ENCODE data around the gene TOX2. TPM values are rescaled to one million over a fixed set of nuclear protein-coding genes. Genes with fewer than 3 reads are reported as not detected.

Gene TOX2
- total RNA-seq, 1 experiment from 2014 or later, result 117 TPM

GRCh38 chr20:43942201-43942590, 27.5 kb downstream of the TOX2 start:
- intact Hi-C loops (cut with micrococcal nuclease; ENCODE audit: unreplicated experiment), result no loop called here
- Histone ChIP-seq H3K27me3 (replicated peaks; ENCODE audit: insufficient read depth, low read depth, low read length, poor library complexity) (no peaks in the 10 kb centered on the region), H3K4me3 (ENCODE audit: low read depth, low read length, poor library complexity, severe bottlenecking) (no peak overlapping the region), H3K4me1 (ENCODE audit: insufficient read depth, low read length, poor library complexity, severe bottlenecking) (peaks cover 93% of the 10 kb centered on the region), H3K9me3 (ENCODE audit: low read depth, low read length, poor library complexity, severe bottlenecking) (no peaks in the 10 kb centered on the region), H3K36me3 (ENCODE audit: insufficient read depth, low read length, poor library complexity, severe bottlenecking) (no peaks in the 10 kb centered on the region), H3K27ac (ENCODE audit: low read depth, low read length, poor library complexity, severe bottlenecking) (peak overlapping the region; percentile 77)
- TF ChIP-seq, protein P1, sequence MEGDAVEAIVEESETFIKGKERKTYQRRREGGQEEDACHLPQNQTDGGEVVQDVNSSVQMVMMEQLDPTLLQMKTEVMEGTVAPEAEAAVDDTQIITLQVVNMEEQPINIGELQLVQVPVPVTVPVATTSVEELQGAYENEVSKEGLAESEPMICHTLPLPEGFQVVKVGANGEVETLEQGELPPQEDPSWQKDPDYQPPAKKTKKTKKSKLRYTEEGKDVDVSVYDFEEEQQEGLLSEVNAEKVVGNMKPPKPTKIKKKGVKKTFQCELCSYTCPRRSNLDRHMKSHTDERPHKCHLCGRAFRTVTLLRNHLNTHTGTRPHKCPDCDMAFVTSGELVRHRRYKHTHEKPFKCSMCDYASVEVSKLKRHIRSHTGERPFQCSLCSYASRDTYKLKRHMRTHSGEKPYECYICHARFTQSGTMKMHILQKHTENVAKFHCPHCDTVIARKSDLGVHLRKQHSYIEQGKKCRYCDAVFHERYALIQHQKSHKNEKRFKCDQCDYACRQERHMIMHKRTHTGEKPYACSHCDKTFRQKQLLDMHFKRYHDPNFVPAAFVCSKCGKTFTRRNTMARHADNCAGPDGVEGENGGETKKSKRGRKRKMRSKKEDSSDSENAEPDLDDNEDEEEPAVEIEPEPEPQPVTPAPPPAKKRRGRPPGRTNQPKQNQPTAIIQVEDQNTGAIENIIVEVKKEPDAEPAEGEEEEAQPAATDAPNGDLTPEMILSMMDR (conservative IDR thresholded peaks at IDR 0.05; ENCODE audit: low read depth, low read length), result no peak
- no peak for TF ChIP-seq EZH2 (IDR thresholded peaks at IDR 0.05; ENCODE audit: borderline replicate concordance, low read depth, low read length, poor library complexity, severe bottlenecking)
- BruUV-seq (replicated peaks), result no TSS peak
- CTCF ChIA-PET, result no interaction called here
- no peak for DNase-seq (ENCODE audit: low spot score)
- POLR2A ChIA-PET (ENCODE audit: low non-redundant PET), result interaction anchor here (0.5 kb wide), 1 partner anchor 250 kb away, joined by 5 read pairs; no protein-coding TSS in a partner anchor

DNA sequence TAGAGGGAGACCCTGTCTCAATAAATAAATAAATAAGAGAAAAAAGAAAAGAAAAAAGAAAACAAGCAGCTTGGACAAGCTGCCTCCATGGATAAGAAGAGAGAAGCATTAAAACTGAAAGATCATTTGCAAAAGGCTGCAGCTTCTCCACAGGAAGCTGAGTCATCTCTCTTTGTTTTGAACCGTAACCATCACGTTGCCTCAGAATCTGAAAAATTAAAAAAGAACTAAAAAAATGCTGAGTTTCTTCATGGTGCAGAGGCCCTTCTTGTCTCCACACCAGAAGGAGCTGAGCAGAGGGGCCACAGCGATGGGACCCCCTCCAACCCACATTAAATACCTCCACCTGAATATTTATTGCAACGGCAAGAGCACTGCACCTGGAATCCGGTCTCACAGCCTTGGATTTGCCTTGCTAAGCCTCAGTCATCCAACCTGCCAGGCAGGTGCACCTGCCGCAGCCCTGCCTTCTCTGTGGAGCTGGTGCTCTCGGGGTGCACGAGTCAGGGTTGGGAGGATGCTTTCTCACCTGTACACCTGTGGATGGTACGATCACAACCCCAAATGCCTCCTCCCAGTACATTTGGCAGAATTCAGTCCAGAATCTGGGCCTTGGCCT, 28.1 kb downstream of the TOX2 start:
- H3K9me3 ChIP-seq (ENCODE audit: low read depth, low read length, poor library complexity, severe bottlenecking), result no peaks in the 10 kb centered on the region
- ChIA-PET CTCF (no interaction called here), POLR2A (ENCODE audit: low non-redundant PET) (interaction anchor here (0.7 kb wide), 1 partner anchor 8 kb away, joined by 3 read pairs; no protein-coding TSS in a partner anchor)
- TF ChIP-seq EZH2 (IDR thresholded peaks at IDR 0.05; ENCODE audit: borderline replicate concordance, low read depth, low read length, poor library complexity, severe bottlenecking), result no peak
- TF ChIP-seq, protein P1 (conservative IDR thresholded peaks at IDR 0.05; ENCODE audit: low read depth, low read length), result no peak
- H3K4me1 ChIP-seq (ENCODE audit: insufficient read depth, low read length, poor library complexity, severe bottlenecking), result peaks cover 93% of the 10 kb centered on the region
- no TSS peak for BruUV-seq (replicated peaks)
- H3K27ac ChIP-seq (ENCODE audit: low read depth, low read length, poor library complexity, severe bottlenecking), result peak overlapping the region; percentile 77
- H3K27me3 ChIP-seq (replicated peaks; ENCODE audit: insufficient read depth, low read depth, low read length, poor library complexity), result no peaks in the 10 kb centered on the region
- H3K36me3 ChIP-seq (ENCODE audit: insufficient read depth, low read length, poor library complexity, severe bottlenecking), result no peaks in the 10 kb centered on the region
- no peak overlapping the region for H3K4me3 ChIP-seq (ENCODE audit: low read depth, low read length, poor library complexity, severe bottlenecking)
- intact Hi-C loops (cut with micrococcal nuclease; ENCODE audit: unreplicated experiment), result no loop called here
- DNase-seq (ENCODE audit: low spot score), result peak; percentile 76

GRCh38 chr20:43943725-43944124, 29.1 kb downstream of the TOX2 start:
- POLR2A ChIA-PET (ENCODE audit: low non-redundant PET), result no interaction called here
- peaks cover 93% of the 10 kb centered on the region for H3K4me1 ChIP-seq (ENCODE audit: insufficient read depth, low read length, poor library complexity, severe bottlenecking)

More at GRCh38 chr20:43943725-43944124, 29.1 kb downstream of the TOX2 start:
- no peaks in the 10 kb centered on the region for H3K36me3 ChIP-seq (ENCODE audit: insufficient read depth, low read length, poor library complexity, severe bottlenecking)
- H3K4me3 ChIP-seq (ENCODE audit: low read depth, low read length, poor library complexity, severe bottlenecking), result no peak overlapping the region
- H3K9me3 ChIP-seq (ENCODE audit: low read depth, low read length, poor library complexity, severe bottlenecking), result no peaks in the 10 kb centered on the region
- DNase-seq (ENCODE audit: low spot score), result no peak
- intact Hi-C loops (cut with micrococcal nuclease; ENCODE audit: unreplicated experiment), result no loop called here
- H3K27me3 ChIP-seq (replicated peaks; ENCODE audit: insufficient read depth, low read depth, low read length, poor library complexity), result no peaks in the 10 kb centered on the region
- no TSS peak for BruUV-seq (replicated peaks)
- H3K27ac ChIP-seq (ENCODE audit: low read depth, low read length, poor library complexity, severe bottlenecking), result peak overlapping the region; percentile 77
- no peak for TF ChIP-seq EZH2 (IDR thresholded peaks at IDR 0.05; ENCODE audit: borderline replicate concordance, low read depth, low read length, poor library complexity, severe bottlenecking)
- TF ChIP-seq, protein P1 (conservative IDR thresholded peaks at IDR 0.05; ENCODE audit: low read depth, low read length), result no peak
- CTCF ChIA-PET, result no interaction called here

Data from A673 (cell line).